HEK293 (cell line): ENCODE results near the gene MPP7.

Experiments
- CTCF ChIA-PET: fragments of 350-600 bp; formaldehyde crosslinking; extraction: SDS; loops from one replicate; lab custom pipeline; 2021; ENCODE audit warnings: antibody characterized with exemption; lab: Yijun Ruan, JAX
- POLR2A ChIA-PET: fragments of 300-600 bp; formaldehyde crosslinking; extraction: SDS; loops from one replicate; lab custom pipeline; 2020; ENCODE audit warnings: antibody characterized with exemption, inconsistent platforms; lab: Yijun Ruan, JAX
- H3K27ac ChIP-seq: fragments of 200-500 bp; sonication (Bioruptor generic); 2 replicates; pipeline ENCODE4 v1.5.1; 2014; ENCODE audit warnings: low read depth, low read length, control low read depth, inconsistent platforms; ENCODE audit errors: extremely low read depth
- H3K36me3 ChIP-seq, 2 experiments: fragments of 200-500 bp in 1 of 2; sonication (Bioruptor generic) in 1 of 2; 1 replicate in 1 of 2; 2 replicates in 1 of 2; pipeline ENCODE4 v1.5.1; 2014 to 2017; ENCODE audit warnings: inconsistent platforms in 2 of 2, low read length in 2 of 2; ENCODE audit not compliant: control insufficient read depth in 2 of 2, insufficient read depth in 1 of 2
- H3K4me1 ChIP-seq: fragments of 200-500 bp; sonication (Bioruptor generic); 2 replicates; pipeline ENCODE4 v1.5.1; 2014; ENCODE audit warnings: mild to moderate bottlenecking, low read length, inconsistent platforms; ENCODE audit not compliant: control insufficient read depth, insufficient read depth
- H3K4me3 ChIP-seq: 2 replicates; pipeline ENCODE4 v1.5.1; 2011; ENCODE audit warnings: low read depth, mild to moderate bottlenecking, control low read depth, low read length, moderate library complexity
- H3K9me3 ChIP-seq: fragments of 200-500 bp; sonication (Bioruptor generic); 2 replicates; pipeline ENCODE4 v1.5.1; 2014; ENCODE audit warnings: low read depth, low read length, inconsistent platforms; ENCODE audit not compliant: control insufficient read depth, insufficient read depth
- BCL6B ChIP-seq: fragments of 450-650 bp; formaldehyde crosslinking; IDR thresholded peaks from 2 replicates; pipeline ENCODE4 v1.5.1; 2017; ENCODE audit warnings: missing biosample characterization, missing genetic modification characterization
- EGR2 ChIP-seq: fragments of 450-650 bp; formaldehyde crosslinking; IDR thresholded peaks from 2 replicates; pipeline ENCODE4 v1.5.1; 2016; ENCODE audit warnings: low read depth, missing biosample characterization, missing genetic modification characterization
- FEZF1 ChIP-seq: fragments of 450-650 bp; formaldehyde crosslinking; IDR thresholded peaks from 2 replicates; pipeline ENCODE4 v1.5.1; 2016; ENCODE audit warnings: missing biosample characterization, missing genetic modification characterization
- KLF9 ChIP-seq: fragments of 450-650 bp; formaldehyde crosslinking; IDR thresholded peaks from 2 replicates; pipeline ENCODE4 v1.5.1; 2016; ENCODE audit warnings: missing biosample characterization, missing genetic modification characterization, low read depth
- OSR2 ChIP-seq: fragments of 450-650 bp; formaldehyde crosslinking; IDR thresholded peaks from 2 replicates; pipeline ENCODE4 v1.5.1; 2016; ENCODE audit warnings: missing biosample characterization, missing genetic modification characterization
- OVOL3 ChIP-seq: fragments of 450-650 bp; formaldehyde crosslinking; IDR thresholded peaks from 2 replicates; pipeline ENCODE4 v1.5.1; 2016; ENCODE audit warnings: missing biosample characterization, missing genetic modification characterization
- PRDM6 ChIP-seq: fragments of 450-650 bp; formaldehyde crosslinking; IDR thresholded peaks from 2 replicates; pipeline ENCODE4 v1.5.1; 2017; ENCODE audit warnings: missing biosample characterization, missing genetic modification characterization
- ZBTB8A ChIP-seq: fragments of 450-650 bp; formaldehyde crosslinking; IDR thresholded peaks from 2 replicates; pipeline ENCODE4 v1.5.1; 2016; ENCODE audit warnings: missing biosample characterization, missing genetic modification characterization
- ZFHX2 ChIP-seq: fragments of 450-650 bp; formaldehyde crosslinking; conservative IDR thresholded peaks from 2 replicates; pipeline ENCODE4 v1.5.1; 2016; ENCODE audit warnings: missing biosample characterization, missing genetic modification characterization
- ZNF335 ChIP-seq: fragments of 450-650 bp; formaldehyde crosslinking; conservative IDR thresholded peaks from 2 replicates; pipeline ENCODE4 v1.5.1; 2016; ENCODE audit warnings: missing biosample characterization, missing genetic modification characterization
- ZNF555 ChIP-seq: fragments of 450-650 bp; formaldehyde crosslinking; conservative IDR thresholded peaks from 2 replicates; pipeline ENCODE4 v1.5.1; 2017; ENCODE audit warnings: missing biosample characterization, mild to moderate bottlenecking, missing genetic modification characterization, inconsistent platforms
- ZSCAN23 ChIP-seq: fragments of 450-650 bp; formaldehyde crosslinking; IDR thresholded peaks from 2 replicates; pipeline ENCODE4 v1.5.1; 2016; ENCODE audit warnings: missing biosample characterization, missing genetic modification characterization
- TF ChIP-seq, protein P1 (sequence below): fragments of 450-650 bp; formaldehyde crosslinking; IDR thresholded peaks from 2 replicates; pipeline ENCODE4 v1.5.1; 2016; ENCODE audit warnings: missing biosample characterization, missing genetic modification characterization
- TF ChIP-seq, protein P2 (sequence below): fragments of 450-650 bp; formaldehyde crosslinking; IDR thresholded peaks from 2 replicates; pipeline ENCODE4 v1.5.1; 2016; ENCODE audit warnings: missing biosample characterization, missing genetic modification characterization, borderline replicate concordance

Gene MPP7

DNA sequence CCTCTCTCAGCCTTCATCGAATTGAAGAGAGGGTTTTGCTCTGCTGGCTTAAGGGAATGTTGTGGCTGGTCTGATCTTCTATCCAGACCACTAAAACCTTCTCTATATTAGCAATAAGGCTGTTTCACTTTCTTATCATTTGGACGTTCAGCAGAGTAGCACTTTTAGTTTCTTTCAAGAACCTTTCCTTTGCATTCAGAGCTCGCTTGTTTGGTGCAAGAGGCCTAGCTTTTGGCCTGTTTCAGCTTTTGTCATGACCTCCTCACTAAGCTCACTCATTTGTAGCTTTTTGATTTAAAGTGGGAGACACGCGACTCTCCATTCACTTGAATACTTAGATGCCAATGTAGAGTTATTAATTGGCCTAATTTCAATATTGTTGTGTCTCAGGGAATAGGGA is 3.9 kb downstream of the MPP7 start (continued):
- TF ChIP-seq ZSCAN23 (tag by site-specific recombination) (no peak), ZNF555 (no peak)
- TF ChIP-seq, protein P1, sequence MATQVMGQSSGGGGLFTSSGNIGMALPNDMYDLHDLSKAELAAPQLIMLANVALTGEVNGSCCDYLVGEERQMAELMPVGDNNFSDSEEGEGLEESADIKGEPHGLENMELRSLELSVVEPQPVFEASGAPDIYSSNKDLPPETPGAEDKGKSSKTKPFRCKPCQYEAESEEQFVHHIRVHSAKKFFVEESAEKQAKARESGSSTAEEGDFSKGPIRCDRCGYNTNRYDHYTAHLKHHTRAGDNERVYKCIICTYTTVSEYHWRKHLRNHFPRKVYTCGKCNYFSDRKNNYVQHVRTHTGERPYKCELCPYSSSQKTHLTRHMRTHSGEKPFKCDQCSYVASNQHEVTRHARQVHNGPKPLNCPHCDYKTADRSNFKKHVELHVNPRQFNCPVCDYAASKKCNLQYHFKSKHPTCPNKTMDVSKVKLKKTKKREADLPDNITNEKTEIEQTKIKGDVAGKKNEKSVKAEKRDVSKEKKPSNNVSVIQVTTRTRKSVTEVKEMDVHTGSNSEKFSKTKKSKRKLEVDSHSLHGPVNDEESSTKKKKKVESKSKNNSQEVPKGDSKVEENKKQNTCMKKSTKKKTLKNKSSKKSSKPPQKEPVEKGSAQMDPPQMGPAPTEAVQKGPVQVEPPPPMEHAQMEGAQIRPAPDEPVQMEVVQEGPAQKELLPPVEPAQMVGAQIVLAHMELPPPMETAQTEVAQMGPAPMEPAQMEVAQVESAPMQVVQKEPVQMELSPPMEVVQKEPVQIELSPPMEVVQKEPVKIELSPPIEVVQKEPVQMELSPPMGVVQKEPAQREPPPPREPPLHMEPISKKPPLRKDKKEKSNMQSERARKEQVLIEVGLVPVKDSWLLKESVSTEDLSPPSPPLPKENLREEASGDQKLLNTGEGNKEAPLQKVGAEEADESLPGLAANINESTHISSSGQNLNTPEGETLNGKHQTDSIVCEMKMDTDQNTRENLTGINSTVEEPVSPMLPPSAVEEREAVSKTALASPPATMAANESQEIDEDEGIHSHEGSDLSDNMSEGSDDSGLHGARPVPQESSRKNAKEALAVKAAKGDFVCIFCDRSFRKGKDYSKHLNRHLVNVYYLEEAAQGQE (tag by site-specific recombination): no peak
- TF ChIP-seq, all 188 proteins: peak for 0

DNA sequence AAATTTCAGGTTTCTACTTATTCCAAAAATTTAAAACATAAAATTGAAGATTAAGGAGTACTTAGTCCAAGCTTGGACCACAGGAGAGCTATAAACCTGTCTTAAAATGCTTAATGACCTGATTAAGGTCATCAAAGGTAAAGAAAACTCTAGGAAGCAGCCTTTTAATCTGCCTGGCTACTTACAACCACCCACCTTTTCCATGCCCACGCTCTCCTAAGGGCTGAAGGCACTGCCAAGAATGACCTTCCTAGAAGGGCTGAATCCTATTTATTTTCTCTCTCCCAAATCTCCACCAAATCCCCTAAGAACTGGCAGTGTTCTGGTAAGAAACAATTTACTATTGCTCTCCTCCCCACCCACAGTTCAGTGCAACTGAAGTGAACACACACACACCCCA is 6.8 kb downstream of the MPP7 start:
- H3K36me3 ChIP-seq: no peaks in the 10 kb centered on the region; a peak in 1 of 3 replicates
- ChIA-PET POLR2A (no interaction called here), CTCF (interaction anchor here (0.6 to 1.0 kb wide), 2 partner anchors 45 to 55 kb away, joined by 3 to 4 read pairs; no protein-coding TSS in a partner anchor)
- H3K27ac ChIP-seq: no peak overlapping the region
- no peaks in the 10 kb centered on the region for H3K9me3 ChIP-seq
- peaks cover 24% of the 10 kb centered on the region for H3K4me1 ChIP-seq
- TF ChIP-seq ZNF335: peak; percentile 31
- peak; percentile 32; the same call in 1 of the 2 replicates for TF ChIP-seq BCL6B (tag by site-specific recombination)
- TF ChIP-seq, protein P2, sequence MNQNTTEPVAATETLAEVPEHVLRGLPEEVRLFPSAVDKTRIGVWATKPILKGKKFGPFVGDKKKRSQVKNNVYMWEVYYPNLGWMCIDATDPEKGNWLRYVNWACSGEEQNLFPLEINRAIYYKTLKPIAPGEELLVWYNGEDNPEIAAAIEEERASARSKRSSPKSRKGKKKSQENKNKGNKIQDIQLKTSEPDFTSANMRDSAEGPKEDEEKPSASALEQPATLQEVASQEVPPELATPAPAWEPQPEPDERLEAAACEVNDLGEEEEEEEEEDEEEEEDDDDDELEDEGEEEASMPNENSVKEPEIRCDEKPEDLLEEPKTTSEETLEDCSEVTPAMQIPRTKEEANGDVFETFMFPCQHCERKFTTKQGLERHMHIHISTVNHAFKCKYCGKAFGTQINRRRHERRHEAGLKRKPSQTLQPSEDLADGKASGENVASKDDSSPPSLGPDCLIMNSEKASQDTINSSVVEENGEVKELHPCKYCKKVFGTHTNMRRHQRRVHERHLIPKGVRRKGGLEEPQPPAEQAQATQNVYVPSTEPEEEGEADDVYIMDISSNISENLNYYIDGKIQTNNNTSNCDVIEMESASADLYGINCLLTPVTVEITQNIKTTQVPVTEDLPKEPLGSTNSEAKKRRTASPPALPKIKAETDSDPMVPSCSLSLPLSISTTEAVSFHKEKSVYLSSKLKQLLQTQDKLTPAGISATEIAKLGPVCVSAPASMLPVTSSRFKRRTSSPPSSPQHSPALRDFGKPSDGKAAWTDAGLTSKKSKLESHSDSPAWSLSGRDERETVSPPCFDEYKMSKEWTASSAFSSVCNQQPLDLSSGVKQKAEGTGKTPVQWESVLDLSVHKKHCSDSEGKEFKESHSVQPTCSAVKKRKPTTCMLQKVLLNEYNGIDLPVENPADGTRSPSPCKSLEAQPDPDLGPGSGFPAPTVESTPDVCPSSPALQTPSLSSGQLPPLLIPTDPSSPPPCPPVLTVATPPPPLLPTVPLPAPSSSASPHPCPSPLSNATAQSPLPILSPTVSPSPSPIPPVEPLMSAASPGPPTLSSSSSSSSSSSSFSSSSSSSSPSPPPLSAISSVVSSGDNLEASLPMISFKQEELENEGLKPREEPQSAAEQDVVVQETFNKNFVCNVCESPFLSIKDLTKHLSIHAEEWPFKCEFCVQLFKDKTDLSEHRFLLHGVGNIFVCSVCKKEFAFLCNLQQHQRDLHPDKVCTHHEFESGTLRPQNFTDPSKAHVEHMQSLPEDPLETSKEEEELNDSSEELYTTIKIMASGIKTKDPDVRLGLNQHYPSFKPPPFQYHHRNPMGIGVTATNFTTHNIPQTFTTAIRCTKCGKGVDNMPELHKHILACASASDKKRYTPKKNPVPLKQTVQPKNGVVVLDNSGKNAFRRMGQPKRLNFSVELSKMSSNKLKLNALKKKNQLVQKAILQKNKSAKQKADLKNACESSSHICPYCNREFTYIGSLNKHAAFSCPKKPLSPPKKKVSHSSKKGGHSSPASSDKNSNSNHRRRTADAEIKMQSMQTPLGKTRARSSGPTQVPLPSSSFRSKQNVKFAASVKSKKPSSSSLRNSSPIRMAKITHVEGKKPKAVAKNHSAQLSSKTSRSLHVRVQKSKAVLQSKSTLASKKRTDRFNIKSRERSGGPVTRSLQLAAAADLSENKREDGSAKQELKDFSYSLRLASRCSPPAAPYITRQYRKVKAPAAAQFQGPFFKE: no peak
- TF ChIP-seq EGR2: peak; percentile 89
- TF ChIP-seq KLF9 (tag by site-specific recombination): no peak
- TF ChIP-seq ZBTB8A (tag by site-specific recombination): peak; percentile 48; the same call in 1 of the 2 replicates
- TF ChIP-seq ZFHX2 (tag by site-specific recombination): peak; percentile 95
- TF ChIP-seq FEZF1: 0 out of 2 replicates have a peak, but pooled peaks have one; percentile 17
- TF ChIP-seq OVOL3 (tag by site-specific recombination): no peak
- TF ChIP-seq OSR2 (tag by site-specific recombination): peak; percentile 69
- peak; percentile 85 for TF ChIP-seq PRDM6 (tag by site-specific recombination)
- H3K4me3 ChIP-seq: no peak overlapping the region
